ENCODE measurements around the gene AKNA.
"Not testable (repeated sequence)": the region's sequence is repeated elsewhere in the genome, so short reads cannot be mapped to it uniquely, and the experiment has no call there.

The AKNA gene

GRCh38 chr9:114339130-114339908 is 48.5 kb downstream of the AKNA start:
- peak overlapping the region; percentile 67 for H3K27ac Mint-ChIP-seq
- H3K27me3 Mint-ChIP-seq, result no peaks in the 10 kb centered on the region
- H3K36me3 Mint-ChIP-seq (ENCODE audit: low read depth), result peaks cover 80% of the 10 kb centered on the region
- H3K4me1 Mint-ChIP-seq (ENCODE audit: low read depth), result peaks cover 27% of the 10 kb centered on the region
- no peak overlapping the region for H3K4me3 Mint-ChIP-seq
- H3K9me3 Mint-ChIP-seq, result peaks cover 3% of the 10 kb centered on the region

GRCh38 chr9:114338187-114338586 is 49.6 kb downstream of the AKNA start:
- Mint-ChIP-seq H3K36me3 (ENCODE audit: low read depth) (peaks cover 69% of the 10 kb centered on the region), H3K4me1 (ENCODE audit: low read depth) (peaks cover 27% of the 10 kb centered on the region), H3K4me3 (no peak overlapping the region), H3K27ac (peak overlapping the region; percentile 47), H3K9me3 (peaks cover 3% of the 10 kb centered on the region), H3K27me3 (no peaks in the 10 kb centered on the region)

DNA sequence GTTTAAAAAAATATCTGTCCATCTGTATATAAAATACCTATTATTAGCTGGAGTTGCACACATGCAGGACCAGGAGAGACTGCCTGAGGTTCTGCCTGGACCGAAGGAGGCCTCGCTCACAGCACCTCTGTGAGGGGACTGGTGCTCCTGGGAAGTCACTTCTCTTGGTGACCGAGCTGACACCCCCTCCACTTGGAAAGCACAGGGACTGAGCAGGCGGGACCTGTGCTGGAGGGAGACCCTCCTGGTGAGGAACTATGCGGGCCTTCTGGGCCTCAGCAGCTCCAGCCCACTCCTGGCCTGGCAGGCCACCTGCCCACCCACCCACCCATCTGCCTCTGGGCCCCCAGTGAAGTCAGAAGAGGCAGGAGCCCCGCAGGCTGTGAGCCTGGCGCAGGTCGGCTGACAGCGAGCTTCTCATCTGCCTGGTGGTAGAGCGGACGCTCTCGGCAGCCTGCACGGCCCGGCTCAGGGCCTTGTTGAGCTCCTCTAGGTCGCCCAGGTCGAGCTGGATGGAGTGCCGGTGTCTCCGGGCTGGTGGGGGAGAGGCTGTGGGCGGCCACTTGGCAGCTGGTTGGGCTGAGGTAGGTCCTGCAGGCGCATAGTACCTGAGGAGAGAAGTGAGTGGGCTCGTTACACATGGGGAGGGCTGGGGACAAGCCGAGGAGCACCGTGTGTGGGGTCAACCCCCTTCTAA is 50.9 kb downstream of the AKNA start:
- Mint-ChIP-seq H3K27ac (peak overlapping the region; percentile 21), H3K9me3 (peaks cover 3% of the 10 kb centered on the region), H3K36me3 (ENCODE audit: low read depth) (peaks cover 60% of the 10 kb centered on the region), H3K4me1 (ENCODE audit: low read depth) (peaks cover 32% of the 10 kb centered on the region), H3K27me3 (no peaks in the 10 kb centered on the region), H3K4me3 (no peak overlapping the region)

DNA sequence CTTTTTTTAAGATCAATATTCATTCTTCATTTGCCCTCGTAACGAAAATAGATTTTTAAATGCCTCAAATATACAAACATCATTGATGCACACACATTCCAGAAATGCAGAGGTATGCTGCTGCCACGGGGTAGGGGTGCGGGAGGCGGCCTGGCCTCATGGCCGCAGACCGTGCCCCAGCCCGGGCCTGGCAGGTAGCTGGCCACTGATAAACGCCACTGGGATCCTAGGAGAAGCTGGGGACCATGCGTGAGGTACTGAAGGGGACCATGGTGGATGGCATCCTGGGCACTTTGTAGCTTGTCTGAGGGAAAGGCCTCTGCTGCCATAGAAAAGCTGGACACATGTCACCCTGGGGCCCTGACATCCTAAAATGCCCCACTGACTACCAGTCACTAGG is 51.6 kb downstream of the AKNA start:
- H3K36me3 Mint-ChIP-seq (ENCODE audit: low read depth), result peaks cover 53% of the 10 kb centered on the region
- peaks cover 3% of the 10 kb centered on the region for H3K9me3 Mint-ChIP-seq
- peaks cover 30% of the 10 kb centered on the region for H3K4me1 Mint-ChIP-seq (ENCODE audit: low read depth)
- H3K27ac Mint-ChIP-seq, result no peak overlapping the region
- no peaks in the 10 kb centered on the region for H3K27me3 Mint-ChIP-seq
- no peak overlapping the region for H3K4me3 Mint-ChIP-seq

DNA sequence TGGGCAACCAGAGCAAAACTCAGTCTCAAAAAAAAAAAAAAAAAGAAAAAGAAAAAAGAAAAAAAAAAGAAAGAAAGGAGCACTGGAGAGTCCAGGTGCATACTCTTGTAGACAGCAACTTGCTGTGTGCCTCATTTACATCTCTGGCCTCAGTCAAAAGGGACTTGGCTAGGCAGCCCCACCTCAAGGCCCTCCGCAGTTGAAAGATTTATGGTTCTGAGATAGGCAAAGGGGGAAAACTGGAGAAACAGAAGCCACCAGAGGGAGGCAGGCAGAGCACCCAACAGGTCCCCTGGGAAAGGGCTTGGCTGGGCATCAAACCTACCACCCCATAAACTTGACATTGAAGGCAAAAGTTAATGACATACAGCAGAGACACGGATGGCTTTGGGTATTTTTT is 52.0 kb downstream of the AKNA start:
- H3K4me3 Mint-ChIP-seq, result no peak overlapping the region
- H3K27ac Mint-ChIP-seq, result no peak overlapping the region
- peaks cover 3% of the 10 kb centered on the region for H3K9me3 Mint-ChIP-seq
- no peaks in the 10 kb centered on the region for H3K27me3 Mint-ChIP-seq
- peaks cover 28% of the 10 kb centered on the region for H3K4me1 Mint-ChIP-seq (ENCODE audit: low read depth)
- peaks cover 49% of the 10 kb centered on the region for H3K36me3 Mint-ChIP-seq (ENCODE audit: low read depth)

DNA sequence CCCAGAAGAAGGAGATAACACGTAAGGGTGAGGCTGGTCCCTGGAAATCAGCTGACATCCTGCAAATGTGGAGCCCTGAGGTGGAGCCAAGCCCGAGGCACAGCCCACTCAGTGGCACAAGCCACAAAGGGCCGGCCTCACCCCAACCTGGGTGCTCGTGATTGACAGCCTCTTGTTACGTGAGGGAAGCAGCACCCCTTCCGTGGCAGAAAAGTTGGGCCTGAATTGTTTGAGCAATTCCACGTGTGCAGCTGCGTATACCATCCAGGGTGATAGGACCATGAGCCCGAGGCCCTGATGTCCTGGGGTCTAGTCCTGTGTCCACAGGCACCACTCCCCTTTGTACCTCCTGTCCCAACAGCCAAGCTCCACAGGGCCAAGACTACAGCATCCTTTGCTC is 53.3 kb downstream of the AKNA start:
- H3K27ac Mint-ChIP-seq, result peak overlapping the region; percentile 94
- peaks cover 38% of the 10 kb centered on the region for H3K36me3 Mint-ChIP-seq (ENCODE audit: low read depth)
- H3K4me3 Mint-ChIP-seq, result no peak overlapping the region
- H3K9me3 Mint-ChIP-seq, result peaks cover 3% of the 10 kb centered on the region
- peaks cover 25% of the 10 kb centered on the region for H3K4me1 Mint-ChIP-seq (ENCODE audit: low read depth)
- no peaks in the 10 kb centered on the region for H3K27me3 Mint-ChIP-seq

DNA sequence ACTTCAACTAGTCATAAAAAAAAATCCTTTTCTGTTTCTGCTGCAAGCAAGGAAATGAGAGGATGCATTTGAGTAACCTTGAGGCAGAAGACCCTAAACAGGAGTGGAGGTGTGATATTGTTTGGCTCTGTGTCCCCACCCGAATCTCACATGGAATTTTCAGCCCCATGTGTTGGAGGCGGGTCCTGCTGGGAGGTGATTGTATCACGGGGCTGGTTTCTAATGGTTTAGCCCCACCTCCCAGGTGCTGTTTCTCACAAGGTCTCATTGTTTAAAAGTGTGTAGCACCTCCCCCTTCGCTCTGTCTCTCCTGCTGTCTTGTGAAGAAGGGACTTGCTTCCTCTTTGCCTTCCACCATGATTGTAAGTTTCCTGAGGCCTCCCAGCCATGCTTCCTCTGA is 54.1 kb downstream of the AKNA start:
- Mint-ChIP-seq H3K36me3 (ENCODE audit: low read depth) (peaks cover 30% of the 10 kb centered on the region), H3K4me1 (ENCODE audit: low read depth) (peaks cover 19% of the 10 kb centered on the region)
- H3K9me3 Mint-ChIP-seq, H3K4me3 Mint-ChIP-seq, H3K27me3 Mint-ChIP-seq, H3K27ac Mint-ChIP-seq: not testable (repeated sequence)

GRCh38 chr9:114332474-114333040 is 55.2 kb downstream of the AKNA start:
- H3K27ac Mint-ChIP-seq, result peak overlapping the region; percentile 17
- peaks cover 14% of the 10 kb centered on the region for H3K4me1 Mint-ChIP-seq (ENCODE audit: low read depth)
- H3K9me3 Mint-ChIP-seq, H3K27me3 Mint-ChIP-seq, H3K4me3 Mint-ChIP-seq: not testable (repeated sequence)
- H3K36me3 Mint-ChIP-seq (ENCODE audit: low read depth), result peaks cover 21% of the 10 kb centered on the region

DNA sequence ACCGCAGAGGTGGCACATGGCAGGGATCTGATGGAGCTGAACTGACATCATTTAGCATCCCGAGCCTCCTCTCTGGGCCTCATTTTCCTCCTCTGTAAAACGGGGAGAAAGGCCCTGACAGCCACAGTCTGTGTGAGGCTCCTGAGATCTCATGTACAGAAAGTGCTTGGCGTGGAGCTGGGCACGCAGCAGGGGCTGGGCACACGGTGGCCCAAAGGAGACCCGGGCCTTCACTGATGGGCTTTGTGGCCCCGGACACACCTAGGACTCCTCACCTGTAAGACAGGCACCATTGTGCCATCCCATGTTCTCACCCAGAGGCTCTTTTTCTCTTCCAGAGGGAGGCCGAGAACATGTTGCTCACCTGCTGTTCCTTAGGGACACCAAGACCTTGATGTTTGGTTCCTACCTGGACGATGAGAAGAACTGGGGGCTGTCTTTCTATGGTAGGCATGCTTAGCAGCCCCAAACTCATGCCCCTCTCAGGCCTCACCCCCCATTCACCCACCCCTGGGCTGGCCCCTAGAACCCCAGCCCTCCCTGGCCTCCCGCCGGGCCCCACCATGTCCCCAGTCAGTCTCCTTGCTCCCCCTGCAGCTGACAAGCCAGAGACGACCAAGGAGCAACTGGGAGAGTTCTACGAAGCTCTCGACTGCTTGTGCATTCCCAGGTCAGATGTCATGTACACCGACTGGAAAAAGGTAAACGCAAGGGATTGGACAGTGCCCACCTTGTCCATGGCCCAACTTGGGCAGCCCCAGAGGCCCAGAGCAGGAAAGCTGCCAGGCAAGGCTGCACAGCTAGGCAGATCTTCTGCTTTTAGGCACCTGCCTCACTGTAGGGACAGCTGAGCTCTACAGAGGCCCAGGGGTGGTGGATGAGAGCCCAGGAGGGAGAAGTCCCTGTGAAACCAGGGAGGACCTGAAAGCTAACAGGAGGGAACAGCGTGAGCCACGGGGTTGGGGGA is 56.3 kb downstream of the AKNA start:
- peaks cover 14% of the 10 kb centered on the region for H3K4me1 Mint-ChIP-seq (ENCODE audit: low read depth)
- not testable (repeated sequence) for H3K9me3 Mint-ChIP-seq, H3K27ac Mint-ChIP-seq, H3K27me3 Mint-ChIP-seq, H3K4me3 Mint-ChIP-seq
- H3K36me3 Mint-ChIP-seq (ENCODE audit: low read depth), result peaks cover 18% of the 10 kb centered on the region

GRCh38 chr9:114330636-114331035 is 57.1 kb downstream of the AKNA start:
- Mint-ChIP-seq H3K9me3 (peaks cover 3% of the 10 kb centered on the region), H3K36me3 (ENCODE audit: low read depth) (peaks cover 10% of the 10 kb centered on the region), H3K4me1 (ENCODE audit: low read depth) (peaks cover 14% of the 10 kb centered on the region), H3K4me3 (no peak overlapping the region), H3K27me3 (no peaks in the 10 kb centered on the region), H3K27ac (no peak overlapping the region)

- not testable (repeated sequence) for H3K27ac Mint-ChIP-seq; H3K9me3 Mint-ChIP-seq; H3K4me3 Mint-ChIP-seq; H3K36me3 Mint-ChIP-seq (ENCODE audit: low read depth); H3K27me3 Mint-ChIP-seq; H3K4me1 Mint-ChIP-seq (ENCODE audit: low read depth)
Measured at GRCh38 chr9:114329625-114330022, 58.2 kb downstream of the AKNA start, which contains the start of gene ORM2. Gene ORM2, plus strand, starts transcription at chr9:114329869. Its CDS starts 36 bp downstream, at chr9:114329905.

GRCh38 chr9:114328937-114329624 is 58.7 kb downstream of the AKNA start:
- H3K27ac Mint-ChIP-seq; H3K27me3 Mint-ChIP-seq; H3K4me3 Mint-ChIP-seq; H3K4me1 Mint-ChIP-seq (ENCODE audit: low read depth); H3K9me3 Mint-ChIP-seq; H3K36me3 Mint-ChIP-seq (ENCODE audit: low read depth): not testable (repeated sequence)

DNA sequence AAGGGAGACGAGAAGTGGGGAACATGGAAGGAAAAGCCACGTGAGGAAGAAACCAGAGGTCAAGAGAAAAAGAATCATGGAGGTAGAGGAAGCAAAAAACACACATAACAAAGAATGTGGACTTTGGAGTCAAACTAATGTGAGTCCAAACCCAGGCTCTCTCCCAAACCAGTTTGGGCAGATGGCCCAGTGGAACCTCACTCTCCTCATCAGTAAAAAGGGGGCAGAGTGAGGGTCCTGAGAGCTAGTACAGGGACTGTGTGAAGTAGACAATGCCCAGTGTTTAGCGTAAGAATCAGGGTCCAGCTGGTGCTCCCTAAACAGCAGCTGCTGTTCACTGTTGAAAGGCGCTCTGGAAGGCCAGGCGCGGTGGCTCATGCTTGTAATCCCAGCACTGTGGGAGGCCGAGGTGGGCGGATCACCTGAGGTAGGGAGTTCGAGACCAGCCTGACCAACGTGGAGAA is 59.4 kb downstream of the AKNA start:
- H3K4me1 Mint-ChIP-seq (ENCODE audit: low read depth); H3K27me3 Mint-ChIP-seq; H3K27ac Mint-ChIP-seq; H3K36me3 Mint-ChIP-seq (ENCODE audit: low read depth); H3K9me3 Mint-ChIP-seq; H3K4me3 Mint-ChIP-seq: not testable (repeated sequence)

- no peaks in the 10 kb centered on the region for H3K9me3 Mint-ChIP-seq
Measured at GRCh38 chr9:114327749-114328148, 60.0 kb downstream of the AKNA start.

More at GRCh38 chr9:114327749-114328148, 60.0 kb downstream of the AKNA start:
- H3K4me1 Mint-ChIP-seq (ENCODE audit: low read depth), result peaks cover 9% of the 10 kb centered on the region
- H3K27me3 Mint-ChIP-seq, result no peaks in the 10 kb centered on the region
- H3K36me3 Mint-ChIP-seq (ENCODE audit: low read depth), result no peaks in the 10 kb centered on the region
- H3K4me3 Mint-ChIP-seq, result no peak overlapping the region
- no peak overlapping the region for H3K27ac Mint-ChIP-seq

All from stimulated activated naive CD8-positive, alpha-beta T cell treated with anti-CD3 and anti-CD28 coated beads, Interleukin-15, Interleukin-2, amounts not matched to agents 100 ng/mL and 50 ng/mL, for 24 hours (primary cell).